Peyer's patch (tissue), 4 donors: Measurements from ENCODE around the gene DIS3L.

ENCODE experiments used
- POLR2A ChIP-seq, 2 donors: fragments of 450-650 bp; IDR thresholded peaks; one replicate each; pipeline ENCODE4 v1.5.1; 2017; ENCODE audit warnings: antibody characterized with exemption in 2 of 2, mild to moderate bottlenecking in 2 of 2, moderate library complexity in 2 of 2
- TF ChIP-seq, protein P1 (sequence below), 6 experiments: fragments of 450-650 bp in 4 of 6; fragments of 200-600 bp in 2 of 6; sonication (generic) in 1 of 6; IDR thresholded peaks; one replicate each; pipeline ENCODE4 v1.5.1; 2017 to 2019; ENCODE audit warnings: antibody characterized with exemption in 6 of 6, mild to moderate bottlenecking in 3 of 6, moderate library complexity in 1 of 6

DNA sequence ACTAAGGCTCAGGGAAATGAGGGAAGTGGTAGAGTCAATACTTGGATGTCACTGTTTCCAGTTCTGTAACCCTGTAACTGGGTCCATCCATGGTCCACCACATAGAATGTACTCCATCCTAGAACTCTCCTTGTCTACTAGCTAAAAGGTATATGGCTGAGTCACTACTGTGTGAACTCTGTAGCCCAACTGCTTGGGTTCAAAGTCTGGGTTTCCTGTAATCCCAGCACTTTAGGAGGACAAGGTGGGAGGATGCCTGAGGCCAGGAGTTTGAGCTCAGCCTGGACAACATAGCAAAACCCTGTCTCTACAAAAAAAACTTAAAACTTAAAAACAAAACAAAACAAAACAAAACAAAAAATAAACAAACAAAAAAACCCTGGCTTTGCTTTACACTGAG, 5.3 kb upstream of the DIS3L start:
- no peak for TF ChIP-seq POLR2A (IDR thresholded peaks at IDR 0.05)
- TF ChIP-seq, protein P1, sequence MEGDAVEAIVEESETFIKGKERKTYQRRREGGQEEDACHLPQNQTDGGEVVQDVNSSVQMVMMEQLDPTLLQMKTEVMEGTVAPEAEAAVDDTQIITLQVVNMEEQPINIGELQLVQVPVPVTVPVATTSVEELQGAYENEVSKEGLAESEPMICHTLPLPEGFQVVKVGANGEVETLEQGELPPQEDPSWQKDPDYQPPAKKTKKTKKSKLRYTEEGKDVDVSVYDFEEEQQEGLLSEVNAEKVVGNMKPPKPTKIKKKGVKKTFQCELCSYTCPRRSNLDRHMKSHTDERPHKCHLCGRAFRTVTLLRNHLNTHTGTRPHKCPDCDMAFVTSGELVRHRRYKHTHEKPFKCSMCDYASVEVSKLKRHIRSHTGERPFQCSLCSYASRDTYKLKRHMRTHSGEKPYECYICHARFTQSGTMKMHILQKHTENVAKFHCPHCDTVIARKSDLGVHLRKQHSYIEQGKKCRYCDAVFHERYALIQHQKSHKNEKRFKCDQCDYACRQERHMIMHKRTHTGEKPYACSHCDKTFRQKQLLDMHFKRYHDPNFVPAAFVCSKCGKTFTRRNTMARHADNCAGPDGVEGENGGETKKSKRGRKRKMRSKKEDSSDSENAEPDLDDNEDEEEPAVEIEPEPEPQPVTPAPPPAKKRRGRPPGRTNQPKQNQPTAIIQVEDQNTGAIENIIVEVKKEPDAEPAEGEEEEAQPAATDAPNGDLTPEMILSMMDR (IDR thresholded peaks at IDR 0.05), result no peak
